ENCODE results near the gene RCAN3. TPM values are rescaled to one million over a fixed set of nuclear protein-coding genes. Genes with fewer than 3 reads are reported as not detected.

RCAN3 gene
- total and polyA plus RNA-seq, 10 of the 15 experiments (the other 5 are each of a cell fraction or from before 2014, with no cell fraction given): 0.02 to 0.46 (median 0.06) TPM; not detected in 3

DNA sequence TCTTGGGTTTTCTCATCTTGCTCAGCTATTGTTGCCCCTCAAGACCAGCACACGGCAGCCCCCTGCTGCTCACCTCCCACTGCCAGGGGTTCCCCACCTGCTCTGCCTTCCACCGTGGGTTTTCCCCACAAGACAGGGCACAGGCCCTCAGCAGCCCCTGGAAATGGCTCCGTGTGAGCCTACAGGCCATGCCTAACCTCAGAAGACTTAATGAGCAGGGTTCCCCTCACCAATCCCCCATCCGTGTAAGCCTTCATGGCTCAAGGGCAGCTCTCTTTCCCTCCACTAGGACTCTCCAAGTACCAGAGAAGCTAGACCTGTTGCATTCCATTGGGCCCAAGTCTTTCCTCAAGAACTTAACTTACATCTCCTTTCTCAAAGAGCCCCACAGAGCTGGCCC, 18.4 kb upstream of the RCAN3 start:
- WGBS (ENCODE audit: insufficient coverage, insufficient replicate concordance, low lambda C conversion rate, missing lambda C conversion rate): 0% methylated on average over 4 of the region's 4 CpGs
- SMC1A ChIA-PET (ENCODE audit: uncharacterized antibody, unreplicated experiment): no interaction called here
- Histone ChIP-seq H3K9me3 (replicated peaks; ENCODE audit: control insufficient read depth, insufficient read depth, low read length) (no peaks in the 10 kb centered on the region; the same call in 2 of the 3 replicates), H3K4me3 (no peak overlapping the region), H3K79me2 (ENCODE audit: control insufficient read depth, insufficient read depth, low read length) (no peaks in the 10 kb centered on the region), H3K27ac (ENCODE audit: control insufficient read depth, insufficient read depth) (no peak overlapping the region), H2AFZ (ENCODE audit: control insufficient read depth, low read depth, low read length) (no peak overlapping the region), H3K9ac (ENCODE audit: control insufficient read depth, insufficient read depth, low read length) (no peak overlapping the region), H4K20me1 (ENCODE audit: control insufficient read depth, insufficient read depth) (no peaks in the 10 kb centered on the region), H3K4me1 (ENCODE audit: control insufficient read depth, insufficient read depth, low read length) (peaks cover 12% of the 10 kb centered on the region), H3K36me3 (ENCODE audit: control insufficient read depth in 2 of 2, insufficient read depth in 2 of 2, low read length in 1 of 2) (no peaks in the 10 kb centered on the region), H3K4me2 (ENCODE audit: control insufficient read depth, insufficient read depth) (no peak overlapping the region), H3K27me3 (replicated peaks in 1 of 2; ENCODE audit: control insufficient read depth in 2 of 2, insufficient read depth in 2 of 2, low read length in 1 of 2) (no peaks in the 10 kb centered on the region)
- POLR2A ChIA-PET: no interaction called here
- RAD21 ChIA-PET (ENCODE audit: unreplicated experiment): interaction anchor here (0.6 to 1.0 kb wide), 2 partner anchors 69 to 93 kb away, joined by 3 read pairs; partner anchors contain the start of gene NIPAL3
- no peak for DNase-seq (ENCODE audit: low read depth, low spot score)
- intact Hi-C loops (cut with micrococcal nuclease; ENCODE audit: unreplicated experiment) (no loop called here), in situ Hi-C loops (cut with MboI) (no loop called here)
- CTCF ChIA-PET: interaction anchor here (1.7 to 2.2 kb wide), 2 partner anchors 10 to 69 kb away, joined by 7 read pairs; partner anchors contain the start of gene NIPAL3
- BruUV-seq (replicated peaks): no TSS peak
- TF ChIP-seq ZBTB33 (IDR thresholded peaks at IDR 0.05) (no peak), POLR2AphosphoS5 (IDR thresholded peaks at IDR 0.05; ENCODE audit: low read length) (no peak), PAX8 (IDR thresholded peaks at IDR 0.05) (no peak), CTCF (IDR thresholded peaks at IDR 0.05 in 2 of 3, conservative IDR thresholded peaks at IDR 0.05 in 1 of 3; ENCODE audit: control insufficient read depth in 2 of 3, extremely low read depth in 1 of 3, insufficient read depth in 1 of 3, low read depth in 3 of 3, low read length in 3 of 3) (no peak), KLF5 (IDR thresholded peaks at IDR 0.05; ENCODE audit: partially characterized antibody) (no peak), REST (IDR thresholded peaks at IDR 0.05; ENCODE audit: low read depth, low read length) (no peak)
- no peak for FAIRE-seq
- no peak for ATAC-seq

Measured in GM12878 (cell line).